NCI-H82 (cell line): ENCODE results near the gene FAM47C.
"Not testable (repeated sequence)": the region's sequence is repeated elsewhere in the genome, so short reads cannot be mapped to it uniquely, and the experiment has no call there.

Source experiments
- DNase-seq: peaks from one replicate; lab custom pipeline; 2025; lab: John Stamatoyannopoulos, UW

The FAM47C gene

GRCh38 chrX:37008182-37008581, at the start of gene FAM47C:
TSS of gene FAM47C (plus strand) at chrX:37008366. CDS start at chrX:37008411, 45 bp downstream.
- not testable (repeated sequence) for DNase-seq

- peak; percentile 37 for DNase-seq
Observed at GRCh38 chrX:36961590-36961989, 46.6 kb upstream of the FAM47C start.

- DNase-seq: no peak
Observed at GRCh38 chrX:36963069-36963808, 44.9 kb upstream of the FAM47C start.

DNA sequence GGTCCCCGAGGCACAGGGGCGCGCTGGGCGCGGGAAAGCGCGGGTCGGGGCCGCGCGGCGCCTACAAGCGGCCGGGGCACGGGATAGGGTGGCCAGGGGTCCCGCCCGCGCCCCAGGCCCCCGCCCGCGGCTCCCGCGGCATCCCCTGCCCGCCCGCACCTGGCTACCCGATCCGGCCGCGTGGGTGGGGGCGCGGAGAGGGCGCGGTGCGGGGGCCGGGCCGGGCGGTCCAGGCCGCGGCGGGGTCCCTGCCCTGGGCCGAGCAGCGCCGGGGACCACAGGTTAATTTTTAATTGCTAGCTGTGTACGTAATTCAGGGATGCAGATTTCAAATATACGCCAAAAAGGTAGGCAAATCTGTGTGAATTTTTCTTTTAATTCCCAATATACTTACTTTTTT, 44.3 kb upstream of the FAM47C start:
- DNase-seq: no peak

GRCh38 chrX:36973575-36973974, 34.6 kb upstream of the FAM47C start:
- no peak for DNase-seq

DNA sequence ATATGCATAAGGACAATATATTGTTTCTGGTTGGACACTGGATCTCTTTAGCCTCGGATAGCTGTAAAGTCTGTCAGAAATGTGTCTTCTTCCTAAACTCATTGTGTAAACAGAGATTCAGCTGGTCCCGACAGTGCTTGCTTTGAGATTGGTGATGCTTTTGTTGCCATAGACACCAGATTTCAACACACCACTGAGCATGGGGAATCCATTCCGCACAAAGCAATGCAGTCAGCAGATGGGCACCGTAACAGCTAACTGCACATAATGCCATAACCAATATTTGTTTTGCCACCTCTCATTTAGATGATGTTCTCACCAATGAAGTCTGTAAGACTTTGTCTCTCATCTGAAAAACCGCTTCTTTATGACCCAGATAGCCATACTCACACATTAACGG, 33.3 kb upstream of the FAM47C start:
- no peak for DNase-seq

DNA sequence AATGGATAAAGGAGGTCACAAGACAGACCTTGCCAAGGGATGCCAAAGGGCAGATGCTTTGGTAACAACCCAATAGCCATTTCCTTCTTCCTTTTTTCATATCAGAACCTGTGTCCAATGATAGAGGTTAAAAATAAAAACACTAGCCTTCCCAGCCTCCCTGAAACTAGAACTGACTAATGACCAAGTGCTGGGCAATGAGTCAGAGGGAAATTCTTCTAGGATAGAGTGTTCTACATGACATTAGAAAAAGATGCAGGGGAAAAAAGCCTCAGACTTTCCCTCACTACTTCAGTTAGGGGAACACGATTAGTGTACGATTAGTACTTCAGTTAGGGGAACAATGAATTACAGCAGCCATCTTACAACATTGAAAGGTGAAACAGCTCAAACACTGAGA, 29.3 kb upstream of the FAM47C start:
- DNase-seq: no peak

- no peak for DNase-seq
Observed at GRCh38 chrX:36983831-36984230, 24.3 kb upstream of the FAM47C start.

DNA sequence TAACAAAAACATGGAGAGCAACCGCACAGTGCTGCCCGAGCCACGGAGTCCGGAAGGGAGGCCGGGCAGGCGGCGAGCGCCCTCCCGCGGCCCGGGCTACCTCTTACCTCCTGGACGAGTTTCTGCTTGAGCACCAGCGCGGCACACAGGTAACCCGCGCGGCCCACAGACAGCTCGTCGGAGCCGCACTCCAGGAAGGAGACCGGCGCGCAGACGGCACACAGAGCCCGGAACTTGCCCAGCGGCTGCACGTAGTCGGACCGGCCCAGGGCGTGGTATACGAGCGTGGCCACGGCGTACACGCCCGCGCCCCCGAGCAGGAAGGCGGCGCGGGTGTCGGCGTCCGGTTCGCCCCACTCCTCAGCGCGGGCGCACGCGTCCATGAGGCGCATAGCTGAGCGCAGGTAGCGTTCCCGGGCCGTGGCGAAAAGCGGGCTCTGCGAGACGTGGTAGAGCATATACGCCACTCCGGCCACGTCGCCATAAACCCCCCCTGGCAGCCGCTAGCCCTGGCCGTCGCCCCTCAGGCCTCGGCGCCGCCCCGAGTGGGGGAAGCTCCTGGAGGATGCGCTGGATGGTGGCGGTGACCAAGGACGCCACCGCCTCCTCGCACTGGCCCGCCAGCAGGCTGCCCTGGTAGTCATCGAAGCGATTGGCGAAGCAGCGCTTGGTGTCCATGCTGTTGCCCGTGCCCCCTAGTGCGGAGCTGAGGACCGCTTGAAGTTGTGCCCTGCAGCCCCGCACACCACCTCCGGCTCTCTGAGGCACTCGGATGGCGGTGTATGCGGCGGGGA, 22.6 kb upstream of the FAM47C start:
- DNase-seq: peak; percentile 15

DNA sequence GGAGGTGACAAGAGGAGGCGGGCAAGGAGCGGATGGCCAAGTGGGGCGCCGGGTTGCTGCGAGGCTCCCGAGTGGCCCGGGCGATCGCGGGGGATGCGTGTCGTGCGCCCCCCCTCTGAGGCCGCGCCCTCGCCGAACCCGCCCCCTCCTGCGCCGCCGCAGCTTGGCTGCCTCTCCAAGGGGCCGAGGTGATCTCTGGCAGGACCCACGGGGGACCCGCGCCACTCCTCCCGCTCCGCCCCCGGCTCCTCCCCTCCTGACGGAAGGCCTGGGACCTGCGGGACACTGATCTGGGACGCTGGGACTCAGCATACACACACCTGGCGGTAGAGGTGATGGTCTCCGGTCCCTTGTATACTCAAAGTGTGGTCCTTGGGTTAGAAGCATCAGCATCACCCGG, 21.9 kb upstream of the FAM47C start:
- DNase-seq: no peak

DNA sequence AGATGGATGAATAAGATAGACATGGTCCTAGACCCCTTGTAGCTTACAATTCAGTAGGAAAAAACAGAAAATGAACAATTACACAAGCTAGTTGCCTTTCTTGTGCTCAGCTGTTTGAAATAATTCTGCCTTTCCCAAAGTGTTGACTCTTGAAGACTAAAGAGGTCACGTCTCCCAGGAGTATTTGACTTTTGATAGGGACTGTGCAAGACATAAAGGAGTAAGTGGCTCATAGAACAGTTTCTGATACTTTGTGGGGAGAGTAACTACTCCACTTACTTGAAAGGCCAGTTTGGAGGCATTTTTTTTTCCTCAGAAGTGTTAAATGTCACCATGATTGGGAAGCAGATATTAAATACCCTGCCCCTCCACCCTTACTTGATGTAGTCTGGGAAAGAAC, 21.0 kb upstream of the FAM47C start:
- not testable (repeated sequence) for DNase-seq

- no peak for DNase-seq
Observed at GRCh38 chrX:37000140-37000539, 8.0 kb upstream of the FAM47C start.

DNA sequence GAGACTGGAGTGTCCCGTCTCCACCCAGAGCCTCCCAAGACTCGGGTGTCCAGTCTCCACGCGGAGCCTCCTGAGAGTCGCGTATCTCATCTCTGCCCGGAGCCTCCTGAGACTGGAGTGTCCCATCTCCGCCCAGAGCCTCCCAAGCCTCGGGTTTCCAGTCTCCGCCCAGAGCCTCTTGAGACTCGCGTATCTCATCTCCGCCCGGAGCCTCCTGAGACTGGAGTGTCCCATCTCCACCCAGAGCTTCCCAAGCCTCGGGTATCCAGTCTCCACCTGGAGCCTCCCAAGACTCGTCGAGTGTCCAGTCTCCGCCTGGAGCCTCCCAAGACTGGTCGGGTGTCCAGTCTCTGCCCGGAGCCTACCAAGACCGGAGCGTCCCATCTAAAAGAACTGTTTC, 2.3 kb downstream of the FAM47C start:
- no peak for DNase-seq

DNA sequence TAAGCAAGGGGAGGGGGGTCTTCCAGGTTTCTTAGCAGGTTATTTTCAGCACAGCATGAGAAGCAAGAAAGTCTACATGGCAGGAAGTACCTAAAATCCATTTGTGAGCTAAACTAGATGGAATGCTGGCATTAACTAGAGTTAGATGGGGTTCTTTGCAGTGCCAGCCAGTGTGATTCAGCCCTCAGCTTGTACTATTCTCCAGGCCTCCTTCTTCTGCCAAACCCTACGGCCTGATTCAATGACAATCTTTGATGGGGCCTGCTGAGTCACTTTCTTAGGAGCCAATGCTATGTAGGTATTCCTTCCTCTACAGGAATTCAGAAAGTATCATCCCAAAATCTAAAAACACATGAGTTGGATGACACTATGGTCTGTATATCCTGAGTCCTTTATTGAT, 26.1 kb downstream of the FAM47C start:
- not testable (repeated sequence) for DNase-seq

- not testable (repeated sequence) for DNase-seq
Observed at GRCh38 chrX:37036674-37037220, 28.6 kb downstream of the FAM47C start.

GRCh38 chrX:37038814-37039213, 30.6 kb downstream of the FAM47C start:
- DNase-seq: not testable (repeated sequence)

- not testable (repeated sequence) for DNase-seq
Observed at GRCh38 chrX:37042956-37043885, 35.1 kb downstream of the FAM47C start.

DNA sequence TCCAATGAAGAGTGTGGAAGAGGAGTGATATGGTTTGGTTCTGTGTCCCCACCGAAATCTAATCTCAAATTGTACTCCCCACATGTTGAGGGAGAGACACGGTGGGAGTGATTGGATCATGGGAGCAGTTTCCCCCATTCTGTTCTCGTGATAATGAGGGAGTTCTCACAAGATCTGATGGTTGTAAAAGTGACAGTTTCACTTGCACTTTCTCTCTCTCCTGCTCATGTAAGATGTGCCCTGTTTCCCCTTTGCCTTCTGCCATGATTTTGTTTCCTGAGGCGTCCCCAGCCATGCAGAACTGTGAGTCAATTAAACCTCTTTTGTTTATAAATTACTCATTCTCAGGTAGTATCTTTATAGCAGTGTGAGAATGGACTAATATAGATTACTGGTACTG, 39.6 kb downstream of the FAM47C start:
- no peak for DNase-seq

- not testable (repeated sequence) for DNase-seq
Observed at GRCh38 chrX:37057572-37057971, 49.4 kb downstream of the FAM47C start.

DNA sequence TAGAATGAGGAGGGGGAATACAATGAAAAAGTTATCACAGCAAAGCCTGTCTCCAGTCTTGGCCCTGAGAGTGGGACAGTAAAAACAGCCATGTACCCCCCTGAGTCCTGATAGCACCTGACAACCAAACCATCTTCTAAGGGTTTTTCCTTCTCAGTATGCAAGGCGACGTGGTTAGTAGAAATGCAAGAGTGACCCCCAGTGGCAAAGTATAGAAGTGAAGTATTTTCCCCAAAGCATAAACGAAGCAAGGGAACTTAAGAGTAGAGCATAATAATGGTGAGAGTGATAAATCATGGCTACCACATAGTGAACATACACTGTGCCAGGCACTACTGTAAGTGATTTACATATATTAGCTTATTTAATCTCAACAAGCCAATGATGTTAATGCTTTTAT, 52.8 kb downstream of the FAM47C start:
- DNase-seq: peak; percentile 56
